DOHH2 (cell line): Measurements from ENCODE around the gene GDNF.

Source experiments
- H3F3A ChIP-seq: fragments of 200-600 bp; sonication (generic), shearing (Covaris generic); 2 replicates; pipeline ENCODE4 v1.6.0; 2016; ENCODE audit warnings: antibody characterized with exemption, mild to moderate bottlenecking; ENCODE audit not compliant: control insufficient read depth, insufficient read depth
- H3K27ac ChIP-seq: fragments of 200-600 bp; sonication (generic); 2 replicates; pipeline ENCODE4 v1.5.1; 2014; ENCODE audit warnings: low read depth, mild to moderate bottlenecking, low read length, moderate library complexity
- H3K27me3 ChIP-seq: fragments of 200-600 bp; sonication (generic); 2 replicates; pipeline ENCODE4 v1.6.1; 2014; ENCODE audit warnings: mild to moderate bottlenecking, low read length, mixed read lengths; ENCODE audit not compliant: control insufficient read depth
- H3K36me3 ChIP-seq: fragments of 200-600 bp; sonication (generic); 2 replicates; pipeline ENCODE4 v1.6.1; 2014; ENCODE audit warnings: mild to moderate bottlenecking, low read length, moderate library complexity, mixed read lengths; ENCODE audit not compliant: control insufficient read depth
- H3K4me1 ChIP-seq: fragments of 200-600 bp; sonication (generic); 2 replicates; pipeline ENCODE4 v1.6.1; 2014; ENCODE audit warnings: mild to moderate bottlenecking, low read length, mixed read lengths; ENCODE audit not compliant: control insufficient read depth
- H3K4me2 ChIP-seq: fragments of 200-600 bp; sonication (generic); 2 replicates; pipeline ENCODE4 v1.6.0; 2014; ENCODE audit warnings: mild to moderate bottlenecking, low read length, moderate library complexity
- H3K4me3 ChIP-seq: fragments of 200-600 bp; sonication (generic); 2 replicates; pipeline ENCODE4 v1.5.1; 2014; ENCODE audit warnings: mild to moderate bottlenecking, low read length, mixed read lengths
- H3K79me2 ChIP-seq: fragments of 200-600 bp; sonication (generic); 2 replicates; pipeline ENCODE4 v1.6.1; 2014; ENCODE audit warnings: mild to moderate bottlenecking, low read length, mixed read lengths; ENCODE audit not compliant: control insufficient read depth
- H3K9me2 ChIP-seq: fragments of 200-600 bp; sonication (generic); replicated peaks from 2 replicates; pipeline ENCODE4 v1.6.1; 2014; ENCODE audit warnings: mild to moderate bottlenecking, low read length, mixed read lengths; ENCODE audit not compliant: control insufficient read depth
- H3K9me3 ChIP-seq: fragments of 200-600 bp; sonication (generic); 2 replicates; pipeline ENCODE4 v1.6.1; 2014; ENCODE audit warnings: antibody characterized with exemption, low read length, mixed read lengths; ENCODE audit not compliant: control insufficient read depth, insufficient read depth
- H4K20me1 ChIP-seq: fragments of 200-600 bp; sonication (generic); 2 replicates; pipeline ENCODE4 v1.6.0; 2014; ENCODE audit warnings: low read depth, mild to moderate bottlenecking, antibody characterized with exemption, low read length, moderate library complexity; ENCODE audit not compliant: control insufficient read depth, insufficient read depth
- CTCF ChIP-seq: fragments of 200-600 bp; sonication (generic); IDR thresholded peaks from one replicate; pipeline ENCODE4 v1.5.1; 2014; ENCODE audit warnings: antibody characterized with exemption, mild to moderate bottlenecking, low read depth, low read length; ENCODE audit not compliant: poor library complexity, severe bottlenecking
- EZH2phosphoT487 ChIP-seq: fragments of 200-600 bp; sonication (generic); IDR thresholded peaks from 2 replicates; pipeline ENCODE4 v1.6.1; 2017; ENCODE audit warnings: borderline replicate concordance, mild to moderate bottlenecking, antibody characterized with exemption, low read length, moderate library complexity, mixed read lengths

The GDNF gene

GRCh38 chr5:37836235-37836591 lies 3.6 kb downstream of the GDNF start:
- peaks cover 18% of the 10 kb centered on the region for H3K27me3 ChIP-seq
- H3K9me3 ChIP-seq = no peaks in the 10 kb centered on the region
- no peak overlapping the region for H3K27ac ChIP-seq

GRCh38 chr5:37835380-37835973 lies 4.4 kb downstream of the GDNF start:
- no peaks in the 10 kb centered on the region for H3F3A ChIP-seq
- no peaks in the 10 kb centered on the region for H3K9me2 ChIP-seq
- H3K27ac ChIP-seq = no peak overlapping the region
- H3K79me2 ChIP-seq = no peaks in the 10 kb centered on the region
- H3K4me2 ChIP-seq = no peak overlapping the region
- no peaks in the 10 kb centered on the region for H4K20me1 ChIP-seq
- no peaks in the 10 kb centered on the region for H3K36me3 ChIP-seq
- no peak overlapping the region for H3K4me3 ChIP-seq
- H3K4me1 ChIP-seq = peaks cover 4% of the 10 kb centered on the region
- peaks cover 19% of the 10 kb centered on the region for H3K27me3 ChIP-seq
- TF ChIP-seq CTCF = no peak
- no peak for TF ChIP-seq EZH2phosphoT487
- no peaks in the 10 kb centered on the region for H3K9me3 ChIP-seq

More at GRCh38 chr5:37836235-37836591, 3.6 kb downstream of the GDNF start:
- Histone ChIP-seq H3K4me2 (no peak overlapping the region), H3F3A (no peaks in the 10 kb centered on the region), H3K79me2 (no peaks in the 10 kb centered on the region), H4K20me1 (no peaks in the 10 kb centered on the region), H3K9me2 (no peaks in the 10 kb centered on the region), H3K4me3 (no peak overlapping the region), H3K36me3 (no peaks in the 10 kb centered on the region), H3K4me1 (peaks cover 4% of the 10 kb centered on the region)
- TF ChIP-seq EZH2phosphoT487 (no peak), CTCF (no peak)

DNA sequence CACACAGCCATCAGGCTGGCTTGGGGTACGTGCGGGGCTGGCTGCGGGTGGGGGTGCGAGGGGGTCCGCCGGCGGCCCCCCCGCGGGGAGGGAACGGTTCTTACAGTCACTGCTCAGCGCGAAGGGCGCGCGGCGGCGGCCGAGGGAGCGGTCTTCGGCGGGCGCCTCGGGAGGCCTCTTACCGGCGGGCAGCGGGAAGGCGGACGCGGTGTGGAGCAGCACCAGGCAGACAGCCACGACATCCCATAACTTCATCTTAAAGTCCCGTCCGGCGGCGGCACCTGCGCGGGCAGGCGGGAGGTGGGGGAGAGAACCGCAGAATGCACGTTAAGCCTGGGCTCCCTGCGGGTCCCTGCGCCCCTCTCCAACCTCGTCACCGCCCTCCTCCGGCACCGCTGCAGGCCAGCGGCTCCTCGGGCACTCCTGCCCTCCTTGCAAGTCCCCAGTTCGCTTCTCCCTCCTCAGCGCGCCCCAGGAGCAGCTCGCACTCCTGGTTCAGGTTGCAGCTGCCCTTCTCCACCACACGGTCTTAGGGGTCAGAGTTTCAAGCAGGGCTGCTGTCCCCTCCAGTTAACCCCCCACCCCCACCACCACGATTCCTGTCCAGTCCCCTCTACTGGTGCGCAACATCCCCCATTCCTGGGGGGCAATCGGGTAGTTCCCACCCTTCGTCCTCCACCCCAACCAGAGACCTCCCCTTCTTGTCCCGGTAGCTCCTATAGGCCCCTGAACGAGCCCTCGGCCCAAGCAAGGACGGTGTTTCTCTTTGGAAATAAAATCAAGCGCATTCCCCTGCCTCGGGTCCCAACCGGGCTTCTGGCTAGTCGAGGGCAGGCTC lies 5.1 kb downstream of the GDNF start:
- Histone ChIP-seq H3F3A (no peaks in the 10 kb centered on the region), H3K27me3 (peaks cover 20% of the 10 kb centered on the region), H3K9me2 (no peaks in the 10 kb centered on the region), H3K36me3 (no peaks in the 10 kb centered on the region), H3K4me1 (peaks cover 4% of the 10 kb centered on the region), H3K4me2 (no peak overlapping the region), H3K4me3 (no peak overlapping the region), H3K79me2 (no peaks in the 10 kb centered on the region), H4K20me1 (no peaks in the 10 kb centered on the region), H3K9me3 (no peaks in the 10 kb centered on the region), H3K27ac (no peak overlapping the region)
- TF ChIP-seq CTCF (no peak), EZH2phosphoT487 (no peak)
